Measurements from ENCODE around the gene MLEC. TPM values are rescaled to one million over a fixed set of nuclear protein-coding genes. Genes with fewer than 3 reads are reported as not detected.
A peak's percentile ranks its signal among the peaks of the same experiment; 100 is the strongest.

Gene MLEC
- total and polyA plus RNA-seq, 9 of the 15 experiments (the other 6 are each of a cell fraction or from before 2014, with no cell fraction given) = 18.5 to 108 (median 57.8) TPM

DNA sequence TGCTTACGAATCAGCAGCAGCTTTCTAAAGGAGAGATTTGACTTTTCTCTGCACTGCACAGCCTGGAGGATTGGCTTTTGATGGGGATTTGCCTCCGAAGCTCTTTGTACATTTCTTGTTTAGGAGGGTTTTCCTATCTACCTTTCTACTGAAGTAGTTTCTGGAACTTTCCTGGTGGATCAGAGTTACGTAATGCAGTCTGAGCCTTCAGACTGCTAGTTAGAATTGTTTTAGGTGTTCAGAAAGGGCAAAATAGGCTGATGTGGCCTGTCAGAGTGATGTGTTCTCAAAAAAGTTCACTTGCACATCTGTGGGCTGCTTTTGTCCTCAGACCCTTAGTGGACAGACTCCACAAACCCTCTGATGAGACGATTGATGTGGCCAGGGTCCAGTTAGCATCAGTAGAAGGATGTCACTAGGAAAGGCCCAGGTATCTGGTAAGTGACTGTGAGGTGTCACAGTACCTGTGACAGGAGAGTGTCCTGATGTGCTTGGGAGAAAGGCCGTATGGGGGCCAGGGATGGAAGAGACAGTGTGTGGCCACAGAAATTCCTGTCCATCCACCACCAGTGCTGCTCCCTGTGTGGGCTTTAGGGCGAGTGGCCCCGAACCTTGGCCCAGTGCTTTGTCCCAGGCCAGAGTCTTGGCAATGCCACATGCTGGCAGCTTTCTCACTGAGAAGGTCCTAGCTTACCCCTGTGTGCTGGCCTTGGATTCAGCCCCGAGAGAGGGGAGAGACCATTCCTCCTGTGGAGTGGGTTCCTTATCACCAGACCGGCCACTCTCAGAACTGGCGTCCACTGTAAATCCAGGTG lies 34.2 kb downstream of the MLEC start (continued):
- no peak for TF ChIP-seq TEAD2 (tag; IDR thresholded peaks at IDR 0.05)
- TF ChIP-seq GATA2 (CRISPR knock-in tag; IDR thresholded peaks at IDR 0.05) = 0 out of 2 replicates have a peak, but pooled peaks have one; percentile 9
- no peak; the same call in 1 of the 2 replicates for TF ChIP-seq ZNF143 (CRISPR knock-in tag; IDR thresholded peaks at IDR 0.05)
- TF ChIP-seq FOXP1 (CRISPR knock-in tag; IDR thresholded peaks at IDR 0.05) = peak; percentile 40; the same call in 1 of the 2 replicates
- TF ChIP-seq IRF2 (CRISPR knock-in tag; IDR thresholded peaks at IDR 0.05) = no peak

DNA sequence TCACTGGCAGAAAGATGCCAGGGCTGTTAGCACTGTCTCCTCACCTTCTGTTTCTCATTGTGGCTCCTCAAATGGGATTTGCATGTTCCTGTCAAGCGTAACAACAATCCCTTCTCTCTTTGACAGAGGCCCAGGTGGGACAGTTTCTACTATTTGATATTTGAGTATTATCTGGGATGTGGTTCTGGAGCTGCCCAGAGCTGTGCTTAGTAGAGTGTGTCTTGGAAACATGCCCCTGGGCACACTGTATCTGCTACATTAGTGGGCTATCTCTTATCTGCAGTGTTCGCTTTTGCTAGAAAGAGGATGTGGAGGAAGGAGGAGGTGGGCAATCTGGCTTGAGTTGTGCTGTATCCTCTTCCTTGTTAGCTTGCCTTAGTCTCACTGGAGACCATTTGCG lies 34.9 kb downstream of the MLEC start:
- Histone ChIP-seq H3K36me3 (ENCODE audit: control insufficient read depth, insufficient read depth, low read length) (peaks cover 64% of the 10 kb centered on the region), H3K4me2 (ENCODE audit: insufficient read depth, low read length) (no peak overlapping the region), H3K9me1 (ENCODE audit: control insufficient read depth, insufficient read depth, low read length) (no peaks in the 10 kb centered on the region), H3K9me3 (replicated peaks; ENCODE audit: control insufficient read depth, insufficient read depth, low read depth, low read length) (no peaks in the 10 kb centered on the region), H3K9ac (ENCODE audit: insufficient read depth in 1 of 2, low read depth in 2 of 2, low read length in 2 of 2) (no peak overlapping the region), H3K4me1 (replicated peaks in 1 of 2; ENCODE audit: control insufficient read depth in 2 of 2, insufficient read depth in 2 of 2, low read length in 2 of 2) (peaks cover 39 to 44% of the 10 kb centered on the region in 2 experiments), H3K79me2 (ENCODE audit: control insufficient read depth, insufficient read depth, low read length) (peaks cover 12% of the 10 kb centered on the region), H2AFZ (ENCODE audit: low read depth, low read length) (no peak overlapping the region), H3K4me3 (no peak overlapping the region), H3K27ac (ENCODE audit: extremely low read depth, low read depth, low read length) (no peak overlapping the region), H4K20me1 (replicated peaks; ENCODE audit: control insufficient read depth, insufficient read depth, low read length) (peaks cover 8% of the 10 kb centered on the region; the same call in 1 of the 2 replicates), H3K27me3 (ENCODE audit: control insufficient read depth in 2 of 2, insufficient read depth in 2 of 2, low read length in 2 of 2) (no peaks in the 10 kb centered on the region)
- no peak for TF ChIP-seq MTF1 (CRISPR knock-in tag; IDR thresholded peaks at IDR 0.05; ENCODE audit: borderline replicate concordance)
- TF ChIP-seq, protein P1, sequence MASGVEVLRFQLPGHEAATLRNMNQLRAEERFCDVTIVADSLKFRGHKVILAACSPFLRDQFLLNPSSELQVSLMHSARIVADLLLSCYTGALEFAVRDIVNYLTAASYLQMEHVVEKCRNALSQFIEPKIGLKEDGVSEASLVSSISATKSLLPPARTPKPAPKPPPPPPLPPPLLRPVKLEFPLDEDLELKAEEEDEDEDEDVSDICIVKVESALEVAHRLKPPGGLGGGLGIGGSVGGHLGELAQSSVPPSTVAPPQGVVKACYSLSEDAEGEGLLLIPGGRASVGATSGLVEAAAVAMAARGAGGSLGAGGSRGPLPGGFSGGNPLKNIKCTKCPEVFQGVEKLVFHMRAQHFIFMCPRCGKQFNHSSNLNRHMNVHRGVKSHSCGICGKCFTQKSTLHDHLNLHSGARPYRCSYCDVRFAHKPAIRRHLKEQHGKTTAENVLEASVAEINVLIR (CRISPR knock-in tag; IDR thresholded peaks at IDR 0.05) = no peak
- no peak for TF ChIP-seq PRPF4 (IDR thresholded peaks at IDR 0.05; ENCODE audit: insufficient read depth, low read depth, low read length, poor library complexity, severe bottlenecking)
- TF ChIP-seq CBFA2T3 (IDR thresholded peaks at IDR 0.05) = no peak
- no peak for TF ChIP-seq ZNF134 (CRISPR knock-in tag; conservative IDR thresholded peaks at IDR 0.05)
- TF ChIP-seq XRCC3 (IDR thresholded peaks at IDR 0.05) = no peak
- TF ChIP-seq CHCHD3 (CRISPR knock-in tag; IDR thresholded peaks at IDR 0.05) = no peak
- TF ChIP-seq RNF2 (IDR thresholded peaks at IDR 0.05) = no peak
- no peak for TF ChIP-seq MTA2 (IDR thresholded peaks at IDR 0.05; ENCODE audit: low read depth)
- CTCF ChIA-PET (ENCODE audit: low intra/inter-chr PET ratio) = no interaction called here
- ATAC-seq (no peak), FAIRE-seq (no peak), DNase-seq (ENCODE audit: extremely low read depth in 1 of 4, low spot score in 3 of 4) (no peak)
- POLR2A ChIA-PET = interaction anchor here (0.6 to 0.8 kb wide), 4 partner anchors 9 to 480 kb away, joined by 3 read pairs; partner anchors contain the start of gene RNU4-2
- intact Hi-C loops (cut with micrococcal nuclease) (no loop called here), in situ Hi-C loops (cut with MboI) (no loop called here)
- 93% methylated on average over 3 of the region's 3 CpGs for WGBS (ENCODE audit: insufficient coverage, low coverage, missing lambda C conversion rate)
- BruUV-seq (replicated peaks) = no TSS peak
